ENCODE data around the gene GPN1. TPM values are rescaled to one million over a fixed set of nuclear protein-coding genes. Genes with fewer than 3 reads are reported as not detected.

The GPN1 gene
- total RNA-seq, 1 experiment from 2014 or later: 48.5 TPM

DNA sequence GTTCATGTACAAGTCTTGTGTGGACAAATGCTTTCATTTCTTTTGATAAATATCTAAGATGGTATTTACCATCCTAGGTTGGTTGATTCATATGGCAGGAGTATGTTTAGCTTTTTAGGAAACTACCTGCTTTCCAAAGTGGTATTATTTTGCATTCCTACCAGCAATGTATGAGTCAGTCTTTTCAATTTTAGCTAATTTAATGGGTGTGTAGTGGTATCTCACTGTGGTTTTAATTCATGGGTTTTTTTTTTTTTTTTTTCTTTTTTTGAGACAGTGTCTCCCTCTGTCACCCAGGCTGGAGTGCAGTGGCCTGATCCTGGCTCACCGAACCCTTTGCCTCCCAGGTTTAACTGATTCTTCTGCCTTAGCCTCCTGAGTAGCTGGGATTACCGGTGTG is 41.8 kb upstream of the GPN1 start:
- H4K5ac ChIP-seq (ENCODE audit: insufficient read length, low read depth, low read length): no peak overlapping the region
- Mint-ChIP-seq H3K36me3 (ENCODE audit: insufficient read depth in 1 of 3, low read depth in 3 of 3) (peaks cover 7 to 16% (median 10%) of the 10 kb centered on the region in 3 experiments; a peak in 6 of 7 replicates), H3K9me3 (peaks cover 14 to 20% of the 10 kb centered on the region in 2 experiments; a peak in 4 of 5 replicates), H3K27ac (no peak overlapping the region), H3K27me3 (ENCODE audit: low read depth) (peaks cover 5% of the 10 kb centered on the region), H3K4me1 (peaks cover 16 to 19% of the 10 kb centered on the region in 2 experiments), H3K4me3 (no peak overlapping the region)
- H3K14ac ChIP-seq (ENCODE audit: insufficient read depth, low read length): no peak overlapping the region
- peaks cover 30% of the 10 kb centered on the region for H3K79me2 ChIP-seq (ENCODE audit: insufficient read depth, low read length)
- H2AK5ac ChIP-seq (ENCODE audit: insufficient read length, low read length): no peak overlapping the region
- no peak overlapping the region for H3K27ac ChIP-seq (ENCODE audit: insufficient read length, low read depth, low read length)
- no peak overlapping the region for H3K9ac ChIP-seq (ENCODE audit: extremely low read depth, insufficient read length, low read length)
- H2BK15ac ChIP-seq (ENCODE audit: low read depth, low read length): no peak overlapping the region
- no peak overlapping the region for H2AFZ ChIP-seq (ENCODE audit: low read length)
- H2BK20ac ChIP-seq (ENCODE audit: low read depth, low read length, poor library complexity, severe bottlenecking): no peak overlapping the region
- H4K91ac ChIP-seq (ENCODE audit: insufficient read length, low read depth, low read length): no peak overlapping the region
- 0 out of 2 replicates have a peak, but pooled peaks cover 2% of the 10 kb centered on the region for H3K4me1 ChIP-seq (ENCODE audit: insufficient read depth, low read length)
- H3T11ph ChIP-seq (ENCODE audit: low read length): no peak overlapping the region
- peaks cover 5% of the 10 kb centered on the region for H3K23me2 ChIP-seq (ENCODE audit: insufficient read length, low read depth, low read length, poor library complexity, severe bottlenecking)
- H4K8ac ChIP-seq (replicated peaks; ENCODE audit: insufficient read length, low read depth, low read length): no peak overlapping the region
- no peaks in the 10 kb centered on the region for H3K27me3 ChIP-seq (ENCODE audit: insufficient read depth, low read length)
- TF ChIP-seq, protein P1, sequence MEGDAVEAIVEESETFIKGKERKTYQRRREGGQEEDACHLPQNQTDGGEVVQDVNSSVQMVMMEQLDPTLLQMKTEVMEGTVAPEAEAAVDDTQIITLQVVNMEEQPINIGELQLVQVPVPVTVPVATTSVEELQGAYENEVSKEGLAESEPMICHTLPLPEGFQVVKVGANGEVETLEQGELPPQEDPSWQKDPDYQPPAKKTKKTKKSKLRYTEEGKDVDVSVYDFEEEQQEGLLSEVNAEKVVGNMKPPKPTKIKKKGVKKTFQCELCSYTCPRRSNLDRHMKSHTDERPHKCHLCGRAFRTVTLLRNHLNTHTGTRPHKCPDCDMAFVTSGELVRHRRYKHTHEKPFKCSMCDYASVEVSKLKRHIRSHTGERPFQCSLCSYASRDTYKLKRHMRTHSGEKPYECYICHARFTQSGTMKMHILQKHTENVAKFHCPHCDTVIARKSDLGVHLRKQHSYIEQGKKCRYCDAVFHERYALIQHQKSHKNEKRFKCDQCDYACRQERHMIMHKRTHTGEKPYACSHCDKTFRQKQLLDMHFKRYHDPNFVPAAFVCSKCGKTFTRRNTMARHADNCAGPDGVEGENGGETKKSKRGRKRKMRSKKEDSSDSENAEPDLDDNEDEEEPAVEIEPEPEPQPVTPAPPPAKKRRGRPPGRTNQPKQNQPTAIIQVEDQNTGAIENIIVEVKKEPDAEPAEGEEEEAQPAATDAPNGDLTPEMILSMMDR (conservative IDR thresholded peaks at IDR 0.05): no peak
- peaks cover 2% of the 10 kb centered on the region for H3K79me1 ChIP-seq (ENCODE audit: insufficient read depth, low read depth, low read length, poor library complexity, severe bottlenecking)
- H3K9me3 ChIP-seq (ENCODE audit: control insufficient read depth, low read depth, low read length): no peaks in the 10 kb centered on the region
- H3K4ac ChIP-seq (ENCODE audit: low read depth, low read length): no peak overlapping the region
- WGBS (ENCODE audit: extremely low coverage, insufficient read length, low lambda C conversion rate): no CpG with 5 or more reads among the region's 2 CpGs
- H2BK5ac ChIP-seq (ENCODE audit: insufficient read length, low read length): no peak overlapping the region
- H3K4me2 ChIP-seq (ENCODE audit: insufficient read depth, insufficient read length, low read length): no peak overlapping the region
- H3K23ac ChIP-seq (ENCODE audit: insufficient read length, low read depth, low read length): no peak overlapping the region
- H3K56ac ChIP-seq (ENCODE audit: insufficient read length, low read depth, low read length): no peak overlapping the region
- no peak overlapping the region for H2BK120ac ChIP-seq (ENCODE audit: low read depth, low read length, poor library complexity, severe bottlenecking)
- H4K20me1 ChIP-seq (ENCODE audit: control insufficient read depth, insufficient read depth, insufficient read length): no peaks in the 10 kb centered on the region
- no peak for DNase-seq
- H2BK12ac ChIP-seq (ENCODE audit: insufficient read length, low read depth, low read length): no peak overlapping the region
- no peak overlapping the region for H3K18ac ChIP-seq (ENCODE audit: insufficient read length, low read depth, low read length)
